Ovary (tissue), 3 donors: Measurements from ENCODE around the gene ADAT2.

Experiments
- CTCF ChIP-seq, 3 donors: fragments of 450-650 bp in 2 of 3; fragments of 200-600 bp in 1 of 3; IDR thresholded peaks; one replicate each; pipeline versions ENCODE4 v1.5.1 to v1.8.0; 2016 to 2022; ENCODE audit warnings: antibody characterized with exemption in 3 of 3, mild to moderate bottlenecking in 1 of 3
- EP300 ChIP-seq: sonication (generic); formaldehyde crosslinking; IDR thresholded peaks from one replicate; pipeline ENCODE4 v1.6.1; 2017; ENCODE audit warnings: antibody characterized with exemption
- POLR2A ChIP-seq: fragments of 450-650 bp; IDR thresholded peaks from one replicate; pipeline ENCODE4 v1.6.1; 2017; ENCODE audit warnings: antibody characterized with exemption, mild to moderate bottlenecking, moderate library complexity
- donor health status: DM: no; HTN: no; CAD: no.

GRCh38 chr6:143490775-143491174 is 40.3 kb upstream of the ADAT2 start:
- TF ChIP-seq CTCF (IDR thresholded peaks at IDR 0.05) (no peak), POLR2A (no peak), EP300 (no peak)
